Lung (tissue), 12 donors: ENCODE data around the gene FANK1. TPM values are rescaled to one million over a fixed set of nuclear protein-coding genes. Genes with fewer than 3 reads are reported as not detected.
"Not testable (repeated sequence)": the region's sequence is repeated elsewhere in the genome, so short reads cannot be mapped to it uniquely, and the experiment has no call there.

Experiments used
- ATAC-seq: fragments of 200-7000 bp; cut with Tn5 transposase; one replicate; pipeline ENCODE4 v1.9.1; 2020; ENCODE audit warnings: moderate number of reproducible peaks; ENCODE audit not compliant: insufficient read depth, low FRiP score
- DNase-seq, 3 donors: peaks; one replicate each; pipeline ENCODE4 v3.0.0-alpha.2; 2013 to 2017
- H3K27ac ChIP-seq, 2 donors: one replicate each; pipeline ENCODE4 v1.5.1; 2013; ENCODE audit warnings: mild to moderate bottlenecking in 2 of 2, moderate library complexity in 2 of 2, control low read depth in 1 of 2, inconsistent platforms in 1 of 2, low read depth in 1 of 2, low read length in 1 of 2
- H3K27me3 ChIP-seq, 3 donors: one replicate each; pipeline ENCODE4 v1.5.1; 2013; ENCODE audit warnings: low read length in 2 of 3; ENCODE audit not compliant: control insufficient read depth in 3 of 3, insufficient read depth in 3 of 3
- H3K36me3 ChIP-seq, 4 donors: one replicate each; pipeline ENCODE4 v1.5.1; 2013; ENCODE audit warnings: low read length in 4 of 4, mild to moderate bottlenecking in 1 of 4, moderate library complexity in 1 of 4; ENCODE audit not compliant: control insufficient read depth in 4 of 4, insufficient read depth in 4 of 4
- H3K4me1 ChIP-seq, 5 donors: one replicate each; pipeline ENCODE4 v1.5.1; 2013; ENCODE audit warnings: low read length in 5 of 5, mild to moderate bottlenecking in 2 of 5, moderate library complexity in 1 of 5; ENCODE audit not compliant: control insufficient read depth in 5 of 5, insufficient read depth in 5 of 5
- H3K4me3 ChIP-seq: one replicate; pipeline ENCODE4 v1.5.1; 2013; ENCODE audit warnings: mild to moderate bottlenecking, control low read depth, moderate library complexity
- H3K9ac ChIP-seq, 2 donors: one replicate each; pipeline ENCODE4 v1.5.1; 2013; ENCODE audit warnings: low read length in 2 of 2, control low read depth in 1 of 2; ENCODE audit not compliant: insufficient read depth in 1 of 2
- H3K9me3 ChIP-seq, 4 donors: one replicate each; pipeline ENCODE4 v1.5.1; 2013; ENCODE audit warnings: low read length in 3 of 4, mild to moderate bottlenecking in 1 of 4, moderate library complexity in 1 of 4; ENCODE audit not compliant: control insufficient read depth in 4 of 4, insufficient read depth in 3 of 4
- CTCF ChIP-seq: IDR thresholded peaks from 2 replicates; pipeline ENCODE4 v1.5.1; 2012; ENCODE audit warnings: mild to moderate bottlenecking; ENCODE audit errors: control extremely low read depth, extremely low read depth
- WGBS, 2 donors: extraction: QIAGEN DNeasy Blood & Tissue Kit; methylation state at CpG; one replicate each; pipeline ENCODE4 v1.1.7; 2013; 5-methylcytosine and 5-hydroxymethylcytosine counted together
- polyA plus RNA-seq, 2 donors: library from polyadenylated mRNA; stranded (reverse); fragments of 200-250 nt; gene quantifications; one replicate each; pipeline ENCODE4 v1.2.1, GENCODE V29; 2013
- total RNA-seq, 2 donors: library from RNA; depleted of rRNA in 1 of 2; stranded (reverse); fragments of >200 nt in 1 of 2; gene quantifications; one replicate each; pipeline ENCODE4 v1.2.1, GENCODE V29; 2014 to 2021
- donor health status: control.
- donor health status: control.
- donor health status: Bipolar disorder and iron deficiency.
- donor health status: healthy.
- donor health status: DM: yes; HTN: yes; CAD: no.

The FANK1 gene
- total and polyA plus RNA-seq, 4 donors: 8.7 to 18.4 (median 13.7) TPM

DNA sequence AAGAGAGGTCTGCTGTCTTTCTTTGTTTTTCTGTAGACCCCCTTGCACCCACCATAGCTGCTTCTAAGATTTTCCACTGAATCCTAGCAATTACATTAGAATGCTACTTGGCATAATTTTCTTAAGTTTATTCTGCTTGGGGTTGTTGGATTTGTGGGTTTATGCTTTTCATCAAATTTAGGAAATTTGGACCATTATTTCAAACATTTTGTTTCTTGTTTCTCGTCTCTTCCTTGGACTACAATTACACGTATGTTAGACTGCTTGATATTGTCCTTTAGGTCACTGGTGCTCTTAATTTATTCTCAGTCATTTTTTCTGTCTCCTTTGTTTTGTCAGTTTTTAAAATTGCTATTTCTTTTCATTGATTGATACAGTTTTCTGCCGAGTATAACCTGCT lies 65.8 kb downstream of the FANK1 start:
- Histone ChIP-seq H3K4me3 (no peak overlapping the region), H3K27ac (no peak overlapping the region), H3K36me3 (no peaks in the 10 kb centered on the region), H3K9me3 (peaks cover 0 to 2% (median 0%) of the 10 kb centered on the region in 4 donors), H3K27me3 (no peaks in the 10 kb centered on the region), H3K4me1 (no peaks in the 10 kb centered on the region), H3K9ac (no peak overlapping the region)
- ATAC-seq (no peak), DNase-seq (no peak)
- TF ChIP-seq CTCF: no peak
- WGBS, 2 donors: 94 to 95% methylated on average over 3 of the region's 3 CpGs

- H3K27me3 ChIP-seq: no peaks in the 10 kb centered on the region
- H3K36me3 ChIP-seq: no peaks in the 10 kb centered on the region
- no peak overlapping the region for H3K4me3 ChIP-seq
- no peaks in the 10 kb centered on the region for H3K4me1 ChIP-seq
- peaks cover 0 to 2% (median 0%) of the 10 kb centered on the region in 4 donors for H3K9me3 ChIP-seq
- H3K27ac ChIP-seq: no peak overlapping the region
- ATAC-seq (no peak), DNase-seq (no peak)
- 94 to 95% methylated on average over 2 of the region's 2 CpGs for WGBS, 2 donors
- no peak for TF ChIP-seq CTCF
- H3K9ac ChIP-seq: no peak overlapping the region
These were observed 68.2 kb downstream of the FANK1 start for GRCh38 chr10:125964558-125964957.

DNA sequence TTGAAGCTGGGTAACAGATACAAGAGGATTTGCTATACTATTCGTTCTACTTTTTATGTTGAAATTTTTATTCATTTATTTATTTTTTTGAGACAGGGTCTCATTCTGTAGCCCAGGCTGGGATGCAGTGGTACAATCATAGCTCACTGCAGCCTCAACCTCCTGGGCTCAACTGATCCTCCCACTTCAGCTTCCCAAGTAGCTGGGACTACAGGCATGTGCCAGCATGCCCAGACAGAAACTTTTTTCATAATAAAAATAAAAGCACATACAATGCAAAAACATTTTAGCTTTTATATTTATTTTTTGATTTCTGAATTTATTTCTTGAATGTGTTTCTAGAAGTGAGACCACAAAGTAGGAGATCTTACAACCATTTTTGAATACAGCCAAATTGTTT lies 71.2 kb downstream of the FANK1 start:
- H3K27me3 ChIP-seq: no peaks in the 10 kb centered on the region
- peaks cover 0 to 3% (median 0%) of the 10 kb centered on the region in 4 donors for H3K9me3 ChIP-seq
- DNase-seq (no peak), ATAC-seq (no peak)
- H3K4me1 ChIP-seq: no peaks in the 10 kb centered on the region
- TF ChIP-seq CTCF: no peak
- WGBS, 2 donors: 85 to 86% methylated on average over 1 of the region's 1 CpG
- H3K4me3 ChIP-seq: no peak overlapping the region
- H3K36me3 ChIP-seq: no peaks in the 10 kb centered on the region
- H3K27ac ChIP-seq: no peak overlapping the region
- no peak overlapping the region for H3K9ac ChIP-seq

DNA sequence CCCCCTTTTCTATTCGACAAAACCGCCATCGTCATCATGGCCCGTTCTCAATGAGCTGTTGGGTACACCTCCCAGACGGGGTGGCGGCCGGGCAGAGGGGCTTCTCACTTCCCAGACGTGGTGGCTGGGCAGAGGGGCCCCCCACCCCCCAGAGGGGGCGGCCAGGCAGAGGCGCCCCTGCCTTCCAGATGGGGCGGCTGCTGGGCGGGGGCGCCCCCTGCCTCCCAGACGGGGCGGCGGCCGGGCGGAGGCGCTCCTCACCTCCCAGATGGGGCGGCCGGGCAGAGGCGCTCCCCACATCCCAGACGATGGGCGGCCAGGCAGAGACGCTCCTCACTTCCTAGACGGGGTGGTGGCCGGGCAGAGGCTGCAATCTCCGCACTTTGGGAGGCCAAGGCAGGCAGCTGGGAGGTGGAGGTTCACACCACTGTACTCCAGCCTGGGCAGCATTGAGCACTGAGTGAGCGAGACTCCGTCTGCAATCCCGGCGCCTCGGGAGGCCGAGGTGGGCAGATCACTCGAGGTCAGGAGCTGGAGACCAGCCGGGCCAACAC lies 73.8 kb downstream of the FANK1 start:
- DNase-seq, H3K4me1 ChIP-seq, H3K27me3 ChIP-seq, ATAC-seq, H3K27ac ChIP-seq, H3K9ac ChIP-seq, H3K36me3 ChIP-seq, H3K9me3 ChIP-seq, H3K4me3 ChIP-seq: not testable (repeated sequence)
- WGBS, 2 donors: 91 to 94% methylated on average over 32 to 34 of the region's 36 CpGs
